GM04503 (cell line): ENCODE measurements around the gene MAP2K2.

Experiments
- DNase-seq: peaks from one replicate; pipeline ENCODE4 v3.0.0-alpha.2; 2012; ENCODE audit warnings: low read depth

The MAP2K2 gene

GRCh38 chr19:4099041-4099764 lies 24.7 kb downstream of the MAP2K2 start:
- DNase-seq = no peak

DNA sequence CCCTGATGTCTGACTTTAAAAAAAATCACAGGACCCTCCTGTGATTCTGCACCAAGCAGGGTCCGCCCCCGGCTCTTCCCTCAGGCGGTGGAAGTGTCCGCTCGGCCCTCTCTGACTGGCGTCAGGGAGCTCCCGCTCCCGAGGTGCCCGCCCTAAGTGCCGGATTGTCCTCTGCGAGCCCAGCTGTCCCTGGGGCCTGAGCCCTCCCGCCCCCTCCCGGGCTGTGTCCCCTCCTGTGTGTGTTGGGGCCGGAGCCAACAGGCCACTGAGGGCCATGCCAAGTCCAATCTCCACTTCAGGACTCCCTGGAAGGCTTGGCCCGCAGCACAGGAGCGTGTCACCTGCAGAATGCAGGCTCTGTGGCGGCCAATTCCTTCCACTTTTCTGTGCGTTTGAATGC lies 25.4 kb downstream of the MAP2K2 start:
- no peak for DNase-seq

DNA sequence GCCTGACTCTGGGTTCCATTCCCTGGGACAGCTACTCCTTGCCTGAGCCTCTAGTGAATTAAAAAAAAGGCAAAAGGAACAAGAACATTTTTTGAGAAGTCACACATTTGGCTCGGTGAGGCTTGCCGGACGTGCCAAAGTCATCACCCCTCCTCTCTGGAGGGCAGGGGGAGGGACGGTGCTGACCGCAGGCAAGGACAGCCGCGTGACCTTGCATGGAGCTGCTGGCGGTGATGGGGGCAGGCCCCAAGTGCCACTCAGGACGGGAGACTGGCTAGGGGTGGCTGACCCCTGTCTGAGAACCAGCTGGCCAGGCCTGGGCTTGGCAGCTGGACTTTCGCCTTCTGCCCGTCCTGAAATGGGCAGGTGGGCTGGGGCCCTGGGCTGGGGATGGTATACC lies 26.4 kb downstream of the MAP2K2 start:
- DNase-seq = no peak

DNA sequence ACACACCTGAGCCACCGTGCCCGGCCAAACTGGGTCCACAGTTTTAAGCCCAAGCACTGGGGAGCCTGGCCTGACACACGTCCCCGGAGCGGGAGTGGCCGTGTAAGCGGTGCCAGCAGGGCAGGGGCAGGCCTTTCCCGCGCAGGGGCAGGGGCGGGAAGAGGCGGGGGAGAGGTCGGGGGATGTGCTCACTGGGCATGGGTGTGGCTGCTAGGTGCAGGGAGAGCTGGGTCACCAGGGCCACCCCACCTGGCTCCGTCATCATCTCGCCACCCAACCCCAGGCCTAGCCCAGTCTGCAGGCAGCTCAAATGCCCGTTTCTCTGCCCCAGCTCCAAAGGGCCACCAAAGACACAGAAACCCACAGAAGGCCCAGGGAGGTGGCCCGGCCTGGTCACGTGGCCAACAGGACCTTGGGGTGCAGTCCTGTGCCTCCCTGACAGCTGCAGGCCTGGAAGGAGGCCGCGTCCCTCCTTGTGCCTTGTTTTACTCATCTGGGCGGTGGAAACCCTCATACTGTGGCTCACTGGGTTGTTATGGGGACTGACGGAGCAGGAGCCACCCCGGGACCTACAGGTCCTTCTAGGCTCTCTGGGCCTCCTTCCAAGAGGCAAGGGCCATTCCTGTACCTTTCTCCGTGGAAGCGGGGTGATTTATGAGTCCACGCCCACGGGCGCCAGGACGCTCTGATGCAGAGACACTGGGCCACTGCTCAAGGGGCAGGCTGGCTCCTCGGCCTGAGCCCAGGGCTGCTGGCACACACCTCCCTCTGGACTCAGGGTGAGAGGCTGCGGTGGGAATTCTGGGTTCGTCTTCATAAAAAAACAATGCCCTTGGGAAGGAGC lies 27.7 kb downstream of the MAP2K2 start:
- DNase-seq = no peak

GRCh38 chr19:4095488-4095844 lies 28.5 kb downstream of the MAP2K2 start:
- DNase-seq = no peak

GRCh38 chr19:4094761-4095487 lies 29.0 kb downstream of the MAP2K2 start:
- DNase-seq = no peak

DNA sequence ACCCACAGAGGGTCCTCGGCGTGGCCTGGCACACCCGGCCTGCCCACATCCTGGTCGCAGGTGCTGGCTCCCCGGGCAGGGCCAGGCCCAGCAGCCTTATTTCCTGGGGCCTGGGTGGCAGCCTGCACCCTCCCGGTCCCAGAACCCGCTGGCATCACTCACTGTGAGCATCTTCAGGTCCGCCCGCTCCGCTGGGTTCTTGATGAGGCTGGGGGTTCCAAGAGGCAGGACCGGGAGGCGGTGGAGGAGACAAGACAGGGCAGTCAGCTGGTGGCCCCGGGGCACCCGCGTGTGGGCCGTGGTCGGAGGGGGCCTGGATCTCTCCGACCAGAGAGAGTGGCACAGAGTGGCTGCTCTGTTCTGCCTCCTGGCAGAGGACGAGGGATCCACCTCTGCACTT lies 29.6 kb downstream of the MAP2K2 start:
- DNase-seq = no peak

DNA sequence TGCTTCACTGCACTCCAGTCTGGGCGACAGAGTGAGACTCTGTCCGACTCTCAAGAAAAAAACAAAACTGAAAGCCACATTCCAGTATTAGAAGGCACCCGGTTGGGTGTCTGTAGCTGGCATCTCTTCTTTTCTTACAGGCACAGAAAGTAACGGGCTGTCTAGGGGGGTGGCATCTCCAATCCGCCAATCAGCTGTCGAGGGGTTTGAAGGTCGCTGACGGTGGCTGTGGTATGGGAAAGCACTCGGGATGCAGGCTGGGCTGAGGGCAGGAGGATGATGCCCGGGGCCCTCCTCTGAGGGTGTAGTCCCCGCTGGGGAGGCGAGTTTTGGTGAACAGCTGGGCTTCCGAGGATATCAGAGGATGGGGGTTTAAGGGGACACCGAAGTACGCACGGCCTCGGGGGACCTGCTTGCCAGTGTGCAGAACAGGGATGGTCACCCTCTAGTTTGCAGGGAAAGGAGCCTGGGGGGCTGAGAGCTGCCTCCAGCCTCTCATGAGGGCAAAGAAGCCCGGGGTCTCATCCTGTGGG lies 30.2 kb downstream of the MAP2K2 start:
- DNase-seq = no peak

GRCh38 chr19:4090356-4091220 lies 33.3 kb downstream of the MAP2K2 start:
- DNase-seq = no peak

DNA sequence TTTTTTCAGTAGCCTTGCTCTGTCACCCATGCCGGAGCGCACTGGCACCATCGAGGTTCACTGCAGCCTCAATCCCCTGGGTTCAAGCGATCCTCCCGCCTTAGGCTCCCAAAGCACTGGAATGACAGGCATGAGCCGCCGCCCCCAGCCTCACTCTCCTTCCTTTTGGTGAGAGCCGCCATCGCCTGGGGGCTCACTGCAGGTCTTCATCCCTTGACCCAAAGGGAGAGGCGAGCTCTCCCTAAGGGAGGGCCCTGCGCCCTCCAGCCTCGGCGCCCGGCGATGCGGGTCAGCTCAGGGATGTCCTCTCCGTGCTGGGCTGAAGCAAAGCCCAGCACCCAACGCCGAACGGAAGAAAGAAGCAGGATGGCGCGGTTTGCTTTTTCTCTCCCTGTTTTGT lies 34.0 kb downstream of the MAP2K2 start:
- DNase-seq = no peak

GRCh38 chr19:4089400-4089908 lies 34.5 kb downstream of the MAP2K2 start:
- DNase-seq = no peak

GRCh38 chr19:4088975-4089374 lies 34.9 kb downstream of the MAP2K2 start:
- DNase-seq = no peak

- no peak for DNase-seq
These were observed 35.9 kb downstream of the MAP2K2 start for GRCh38 chr19:4087787-4088679.

GRCh38 chr19:4086411-4086867 lies 37.5 kb downstream of the MAP2K2 start:
- no peak for DNase-seq

- DNase-seq = no peak
These were observed 39.4 kb downstream of the MAP2K2 start for GRCh38 chr19:4084547-4084877.

DNA sequence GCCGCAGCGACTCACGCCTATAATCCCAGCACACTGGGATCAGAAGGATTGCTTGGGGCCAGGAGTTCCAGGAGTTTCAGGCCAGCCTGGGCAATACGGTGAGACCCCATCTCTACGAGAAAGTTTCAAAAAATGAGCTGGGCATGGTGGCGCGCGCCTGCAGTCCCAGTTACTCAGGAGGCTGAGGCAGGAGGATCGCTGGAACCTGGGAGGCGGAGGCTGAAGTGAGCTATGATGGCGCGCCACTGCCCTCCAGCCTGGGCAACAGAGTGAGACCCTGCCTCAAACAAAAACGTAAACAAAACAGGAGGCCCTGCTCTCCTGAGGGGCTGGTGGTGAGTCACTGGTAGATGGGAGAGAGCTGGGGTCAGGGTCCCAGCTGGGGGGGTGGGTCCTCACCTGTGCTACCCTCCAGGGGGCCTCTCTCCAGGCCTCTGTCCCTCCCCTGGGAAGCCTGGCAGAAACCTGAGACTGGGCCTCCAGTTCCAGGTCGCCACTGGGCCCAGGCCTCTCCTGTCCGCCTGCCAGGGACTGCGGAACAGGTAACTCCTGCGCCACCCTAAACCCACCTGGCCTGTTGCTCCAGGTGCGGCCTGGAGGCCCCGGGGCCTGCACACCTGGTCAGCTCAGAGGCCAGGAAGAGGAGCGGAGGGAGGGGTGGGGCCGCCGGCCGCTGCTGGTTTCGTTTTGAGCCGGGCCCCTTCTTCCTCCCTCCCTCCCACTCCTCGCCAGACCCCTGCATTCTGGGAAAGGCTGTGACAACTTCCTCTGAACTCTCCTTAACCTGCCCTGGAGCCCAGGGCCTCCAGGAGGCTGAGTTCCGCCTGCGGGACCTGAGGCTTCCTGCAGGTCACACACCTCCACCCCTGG lies 40.0 kb downstream of the MAP2K2 start:
- no peak for DNase-seq

DNA sequence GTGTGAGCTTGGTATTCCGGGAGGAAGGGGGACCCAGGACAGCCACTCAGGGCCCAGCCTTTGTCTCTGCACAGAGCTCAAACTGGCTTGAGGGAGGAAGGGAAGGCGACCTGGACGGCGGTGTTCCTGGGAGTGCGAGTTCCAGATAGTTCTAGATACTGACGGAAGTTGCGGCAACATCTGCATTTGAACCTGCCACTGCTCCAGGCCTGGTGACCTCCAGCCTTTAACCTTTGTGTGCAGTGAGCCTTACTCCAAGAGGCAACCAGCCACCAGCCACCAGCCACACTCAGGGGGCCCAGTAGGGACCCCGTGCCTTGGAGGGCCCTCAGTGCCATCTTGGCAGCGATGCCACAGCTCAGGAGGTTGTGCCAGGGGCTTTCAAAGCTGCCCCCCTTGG lies 41.8 kb downstream of the MAP2K2 start:
- no peak for DNase-seq

- DNase-seq = no peak
These were observed 42.3 kb downstream of the MAP2K2 start for GRCh38 chr19:4081441-4082129.

GRCh38 chr19:4080473-4080872 lies 43.4 kb downstream of the MAP2K2 start:
- no peak for DNase-seq
